ENCODE measurements around the gene LGMN.

GRCh38 chr14:92719890-92720323, 28.5 kb downstream of the LGMN start:
- TF ChIP-seq EZH2 (IDR thresholded peaks at IDR 0.05; ENCODE audit: insufficient read depth, poor library complexity, severe bottlenecking), result no peak
- no peak for TF ChIP-seq EZH2phosphoT487 (IDR thresholded peaks at IDR 0.05; ENCODE audit: insufficient read depth, low read depth)

Data from GM23248 (cell line).